H9 (cell line): Measurements from ENCODE around the gene ZNF407. TPM values are rescaled to one million over a fixed set of nuclear protein-coding genes. Genes with fewer than 3 reads are reported as not detected.

ENCODE experiments used
- DNase-seq: peaks from one replicate; pipeline ENCODE4 v3.0.0-alpha.2; 2017
- H2AFZ ChIP-seq: one replicate; pipeline ENCODE4 v1.6.1; 2013; ENCODE audit warnings: mild to moderate bottlenecking, low read length, control low read depth, moderate library complexity
- H2AK5ac ChIP-seq: 2 replicates; pipeline ENCODE4 v1.6.1; 2013; ENCODE audit warnings: low read length, control low read depth, mixed read lengths; ENCODE audit not compliant: insufficient read length
- H2BK120ac ChIP-seq: one replicate; pipeline ENCODE4 v1.6.1; 2013; ENCODE audit warnings: low read depth, mild to moderate bottlenecking, low read length, control low read depth, inconsistent platforms; ENCODE audit not compliant: poor library complexity, severe bottlenecking
- H2BK12ac ChIP-seq: 2 replicates; pipeline ENCODE4 v1.6.1; 2013; ENCODE audit warnings: low read length, control low read depth, mixed read lengths, low read depth; ENCODE audit not compliant: insufficient read length
- H2BK15ac ChIP-seq: 2 replicates; pipeline ENCODE4 v1.6.1; 2013; ENCODE audit warnings: low read depth, low read length, control low read depth
- H2BK20ac ChIP-seq: one replicate; pipeline ENCODE4 v1.6.1; 2013; ENCODE audit warnings: low read depth, mild to moderate bottlenecking, low read length, control low read depth, inconsistent platforms; ENCODE audit not compliant: poor library complexity, severe bottlenecking
- H2BK5ac ChIP-seq: 2 replicates; pipeline ENCODE4 v1.6.1; 2013; ENCODE audit warnings: low read length, control low read depth, mixed read lengths; ENCODE audit not compliant: insufficient read length
- H3K14ac ChIP-seq: 2 replicates; pipeline ENCODE4 v1.6.1; 2013; ENCODE audit warnings: low read length, control low read depth; ENCODE audit not compliant: insufficient read depth
- H3K18ac ChIP-seq: 2 replicates; pipeline ENCODE4 v1.6.1; 2013; ENCODE audit warnings: low read depth, mild to moderate bottlenecking, mixed read lengths, low read length, control low read depth; ENCODE audit not compliant: insufficient read length
- H3K23ac ChIP-seq: 2 replicates; pipeline ENCODE4 v1.6.1; 2013; ENCODE audit warnings: low read length, control low read depth, mixed read lengths, low read depth; ENCODE audit not compliant: insufficient read length
- H3K23me2 ChIP-seq: 2 replicates; pipeline ENCODE4 v1.6.1; 2013; ENCODE audit warnings: low read depth, mild to moderate bottlenecking, mixed read lengths, low read length, control low read depth; ENCODE audit not compliant: insufficient read length, poor library complexity, severe bottlenecking
- H3K27ac ChIP-seq: 2 replicates; pipeline ENCODE4 v1.5.1; 2013; ENCODE audit warnings: low read length, control low read depth, mixed read lengths, low read depth; ENCODE audit not compliant: insufficient read length
- H3K27me3 ChIP-seq: 2 replicates; pipeline ENCODE4 v1.6.1; 2013; ENCODE audit warnings: low read length, control low read depth, inconsistent platforms; ENCODE audit not compliant: insufficient read depth
- H3K4ac ChIP-seq: 2 replicates; pipeline ENCODE4 v1.6.1; 2013; ENCODE audit warnings: low read depth, mild to moderate bottlenecking, control low read depth, inconsistent platforms, low read length, moderate library complexity
- H3K4me1 ChIP-seq: 2 replicates; pipeline ENCODE4 v1.6.1; 2013; ENCODE audit warnings: low read length, control low read depth, inconsistent platforms; ENCODE audit not compliant: insufficient read depth
- H3K4me2 ChIP-seq: 2 replicates; pipeline ENCODE4 v1.6.1; 2013; ENCODE audit warnings: low read length, control low read depth, mixed read lengths; ENCODE audit not compliant: insufficient read length, insufficient read depth
- H3K56ac ChIP-seq: 2 replicates; pipeline ENCODE4 v1.6.1; 2013; ENCODE audit warnings: low read depth, mild to moderate bottlenecking, mixed read lengths, low read length, control low read depth; ENCODE audit not compliant: insufficient read length
- H3K79me1 ChIP-seq: 2 replicates; pipeline ENCODE4 v1.6.1; 2013; ENCODE audit warnings: low read depth, mild to moderate bottlenecking, moderate library complexity, low read length, control low read depth, inconsistent platforms; ENCODE audit not compliant: insufficient read depth, poor library complexity, severe bottlenecking
- H3K79me2 ChIP-seq: 2 replicates; pipeline ENCODE4 v1.6.1; 2013; ENCODE audit warnings: low read length, control low read depth, inconsistent platforms; ENCODE audit not compliant: insufficient read depth
- H3K9ac ChIP-seq: 2 replicates; pipeline ENCODE4 v1.6.1; 2013; ENCODE audit warnings: low read length, control low read depth, mixed read lengths; ENCODE audit not compliant: insufficient read length; ENCODE audit errors: extremely low read depth
- H3K9me3 ChIP-seq: one replicate; pipeline ENCODE4 v1.6.1; 2013; ENCODE audit warnings: low read depth, low read length, inconsistent platforms; ENCODE audit not compliant: control insufficient read depth
- H3T11ph ChIP-seq: one replicate; pipeline ENCODE4 v1.6.1; 2013; ENCODE audit warnings: mild to moderate bottlenecking, low read length, control low read depth, inconsistent platforms
- H4K20me1 ChIP-seq: one replicate; pipeline ENCODE4 v1.6.1; 2013; ENCODE audit not compliant: control insufficient read depth, insufficient read length, insufficient read depth
- H4K5ac ChIP-seq: 2 replicates; pipeline ENCODE4 v1.6.1; 2013; ENCODE audit warnings: low read depth, mild to moderate bottlenecking, mixed read lengths, low read length, control low read depth; ENCODE audit not compliant: insufficient read length
- H4K8ac ChIP-seq: replicated peaks from 2 replicates; pipeline ENCODE4 v1.6.1; 2013; ENCODE audit warnings: low read length, control low read depth, mixed read lengths, low read depth; ENCODE audit not compliant: insufficient read length
- H4K91ac ChIP-seq: 2 replicates; pipeline ENCODE4 v1.6.1; 2013; ENCODE audit warnings: low read depth, mild to moderate bottlenecking, moderate library complexity, mixed read lengths, low read length, control low read depth; ENCODE audit not compliant: insufficient read length
- H3K27ac Mint-ChIP-seq, 3 experiments: 2 replicates in 2 of 3; 3 replicates in 1 of 3; pipeline ENCODE4 v1.8.0; 2020 to 2021; ENCODE audit warnings: mixed read lengths in 3 of 3, mild to moderate bottlenecking in 1 of 3, moderate library complexity in 1 of 3
- H3K27me3 Mint-ChIP-seq: 2 replicates; pipeline ENCODE4 v1.8.0; 2021; ENCODE audit warnings: low read depth, mild to moderate bottlenecking, moderate library complexity, mixed read lengths
- H3K36me3 Mint-ChIP-seq, 3 experiments: 2 replicates in 2 of 3; 3 replicates in 1 of 3; pipeline ENCODE4 v1.8.0; 2020 to 2021; ENCODE audit warnings: low read depth in 3 of 3, mixed read lengths in 3 of 3; ENCODE audit not compliant: insufficient read depth in 1 of 3
- H3K4me1 Mint-ChIP-seq, 2 experiments: 2 replicates each; pipeline ENCODE4 v1.8.0; 2020; ENCODE audit warnings: mixed read lengths in 2 of 2
- H3K4me3 Mint-ChIP-seq, 2 experiments: 2 replicates in 1 of 2; 3 replicates in 1 of 2; pipeline ENCODE4 v1.8.0; 2020 to 2021; ENCODE audit warnings: mild to moderate bottlenecking in 2 of 2, mixed read lengths in 2 of 2, moderate library complexity in 1 of 2
- H3K9me3 Mint-ChIP-seq, 2 experiments: 2 replicates in 1 of 2; 3 replicates in 1 of 2; pipeline ENCODE4 v1.8.0; 2020; ENCODE audit warnings: mild to moderate bottlenecking in 2 of 2, mixed read lengths in 2 of 2, moderate library complexity in 1 of 2
- WGBS: extraction: QIAGEN DNeasy Blood & Tissue Kit; methylation state at CpG from one replicate; pipeline ENCODE4 v1.1.7; 2013; ENCODE audit warnings: missing lambda C conversion rate, low lambda C conversion rate, mixed read lengths; ENCODE audit not compliant: insufficient read length; ENCODE audit errors: extremely low coverage; 5-methylcytosine and 5-hydroxymethylcytosine counted together
- total RNA-seq: library from RNA; stranded (reverse); gene quantifications from 2 replicates; pipeline ENCODE4 v1.2.1, GENCODE V29; 2021
- TF ChIP-seq, protein P1 (sequence below): fragments of 200-600 bp; sonication (generic); conservative IDR thresholded peaks from 3 replicates; pipeline ENCODE4 v1.8.0; 2021; ENCODE audit warnings: antibody characterized with exemption, mild to moderate bottlenecking

Gene ZNF407
- total RNA-seq, 1 experiment from 2014 or later = 8.7 TPM

- Mint-ChIP-seq H3K27ac (no peak overlapping the region), H3K9me3 (no peaks in the 10 kb centered on the region; a peak in 1 of 5 replicates), H3K36me3 (peaks cover 2 to 3% (median 2%) of the 10 kb centered on the region in 3 experiments; a peak in 1 of 7 replicates), H3K27me3 (0 out of 2 replicates have a peak, but pooled peaks cover 2% of the 10 kb centered on the region), H3K4me3 (no peak overlapping the region), H3K4me1 (peaks cover 0 to 3% of the 10 kb centered on the region in 2 experiments; a peak in 2 of 4 replicates)
- Histone ChIP-seq H4K8ac (no peak overlapping the region), H3K18ac (no peak overlapping the region), H4K20me1 (no peaks in the 10 kb centered on the region), H2AK5ac (no peak overlapping the region), H3K23ac (no peak overlapping the region), H3K79me1 (no peaks in the 10 kb centered on the region), H3K14ac (no peak overlapping the region), H3K23me2 (no peaks in the 10 kb centered on the region), H2BK12ac (no peak overlapping the region), H2BK120ac (no peak overlapping the region), H2BK15ac (no peak overlapping the region), H3K27ac (no peak overlapping the region), H3K27me3 (no peaks in the 10 kb centered on the region), H3K56ac (no peak overlapping the region), H4K91ac (no peak overlapping the region), H2BK20ac (no peak overlapping the region), H3T11ph (no peak overlapping the region), H4K5ac (no peak overlapping the region), H3K9ac (no peak overlapping the region), H3K79me2 (no peaks in the 10 kb centered on the region), H3K4me1 (no peaks in the 10 kb centered on the region), H3K4ac (no peak overlapping the region), H2AFZ (no peak overlapping the region), H3K4me2 (no peak overlapping the region), H2BK5ac (no peak overlapping the region), H3K9me3 (no peaks in the 10 kb centered on the region)
- DNase-seq = no peak
- TF ChIP-seq, protein P1, sequence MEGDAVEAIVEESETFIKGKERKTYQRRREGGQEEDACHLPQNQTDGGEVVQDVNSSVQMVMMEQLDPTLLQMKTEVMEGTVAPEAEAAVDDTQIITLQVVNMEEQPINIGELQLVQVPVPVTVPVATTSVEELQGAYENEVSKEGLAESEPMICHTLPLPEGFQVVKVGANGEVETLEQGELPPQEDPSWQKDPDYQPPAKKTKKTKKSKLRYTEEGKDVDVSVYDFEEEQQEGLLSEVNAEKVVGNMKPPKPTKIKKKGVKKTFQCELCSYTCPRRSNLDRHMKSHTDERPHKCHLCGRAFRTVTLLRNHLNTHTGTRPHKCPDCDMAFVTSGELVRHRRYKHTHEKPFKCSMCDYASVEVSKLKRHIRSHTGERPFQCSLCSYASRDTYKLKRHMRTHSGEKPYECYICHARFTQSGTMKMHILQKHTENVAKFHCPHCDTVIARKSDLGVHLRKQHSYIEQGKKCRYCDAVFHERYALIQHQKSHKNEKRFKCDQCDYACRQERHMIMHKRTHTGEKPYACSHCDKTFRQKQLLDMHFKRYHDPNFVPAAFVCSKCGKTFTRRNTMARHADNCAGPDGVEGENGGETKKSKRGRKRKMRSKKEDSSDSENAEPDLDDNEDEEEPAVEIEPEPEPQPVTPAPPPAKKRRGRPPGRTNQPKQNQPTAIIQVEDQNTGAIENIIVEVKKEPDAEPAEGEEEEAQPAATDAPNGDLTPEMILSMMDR = no peak
- WGBS = no CpG with 5 or more reads among the region's 16 CpGs
Observed at GRCh38 chr18:75064513-75064905, 466.8 kb downstream of the ZNF407 start.
